ACHN (cell line): ENCODE results near the gene KRTAP26-1.

Experiments
- DNase-seq: peaks from one replicate; pipeline ENCODE4 v3.0.0-alpha.2; 2015
- in situ Hi-C: cut with HindIII; loops from 2 replicates; pipeline ENCODE4 v1.10.0; 2017; ENCODE audit warnings: low sequenced_read_pairs, low pct_ligation_motif_present, low pct_unique_long_range_greater_than_20kb

KRTAP26-1 gene

GRCh38 chr21:30305136-30305535, 15.0 kb downstream of the KRTAP26-1 start:
- in situ Hi-C loops: no loop called here

GRCh38 chr21:30289215-30289614, 30.9 kb downstream of the KRTAP26-1 start, which contains the start of gene KRTAP25-1:
KRTAP25-1 (minus strand) TSS chr21:30289514; CDS start chr21:30289490, 24 bp downstream.
- in situ Hi-C loops: no loop called here

More at GRCh38 chr21:30305136-30305535, 15.0 kb downstream of the KRTAP26-1 start:
- DNase-seq: no peak

GRCh38 chr21:30282850-30283249, 37.3 kb downstream of the KRTAP26-1 start, which contains the start of gene KRTAP24-1:
KRTAP24-1 (minus strand) TSS chr21:30282950; CDS start chr21:30282932, 18 bp downstream.
- DNase-seq: no peak
- in situ Hi-C loops: no loop called here

More at GRCh38 chr21:30289215-30289614, 30.9 kb downstream of the KRTAP26-1 start, which contains the start of gene KRTAP25-1:
- no peak for DNase-seq

GRCh38 chr21:30271611-30272010, 48.5 kb downstream of the KRTAP26-1 start:
- no peak for DNase-seq
- in situ Hi-C loops: no loop called here

- no peak for DNase-seq
Observed at GRCh38 chr21:30271156-30271555, 49.0 kb downstream of the KRTAP26-1 start.

GRCh38 chr21:30269803-30270530, 50.1 kb downstream of the KRTAP26-1 start:
- no peak for DNase-seq
- in situ Hi-C loops: no loop called here

More at GRCh38 chr21:30271156-30271555, 49.0 kb downstream of the KRTAP26-1 start:
- in situ Hi-C loops: no loop called here
